PC-9 (cell line): Measurements from ENCODE around the gene ANKRD33B. TPM values are rescaled to one million over a fixed set of nuclear protein-coding genes. Genes with fewer than 3 reads are reported as not detected.

Source experiments
- BruUV-seq: library from RNA; stranded (reverse); fragments of 400-500 nt; replicated peaks from 2 replicates; lab custom pipeline; 2021; lab: Mats Ljungman, UMichigan
- CTCF ChIA-PET: fragments of 300-600 bp; sonication (Branson Sonifier 250); formaldehyde crosslinking; loops from one replicate; lab custom pipeline; 2022; ENCODE audit warnings: antibody characterized with exemption; lab: Charles Lee
- POLR2A ChIA-PET: fragments of 300-600 bp; sonication (Branson Sonifier 250); formaldehyde crosslinking; loops from one replicate; lab custom pipeline; 2022; ENCODE audit warnings: antibody characterized with exemption; ENCODE audit not compliant: unreplicated experiment; lab: Charles Lee
- DNase-seq, 2 experiments: peaks; one replicate each; pipeline versions ENCODE4 v3.0.0 to v3.0.0-alpha.2; 2015 to 2022; ENCODE audit warnings: mixed read lengths in 1 of 2
- H2AFZ ChIP-seq: fragments of 200-600 bp; sonication (generic); 2 replicates; pipeline ENCODE4 v1.8.1; 2017; ENCODE audit warnings: antibody characterized with exemption
- H3F3A ChIP-seq: fragments of 200-600 bp; sonication (generic); 2 replicates; pipeline ENCODE4 v1.8.1; 2017; ENCODE audit warnings: antibody characterized with exemption, mild to moderate bottlenecking, low read depth; ENCODE audit not compliant: insufficient read depth
- H3K27ac ChIP-seq: fragments of 200-600 bp; sonication (generic); 2 replicates; pipeline ENCODE4 v1.6.1; 2016; ENCODE audit warnings: mixed run types
- H3K27me3 ChIP-seq: fragments of 200-600 bp; sonication (generic); 2 replicates; pipeline ENCODE4 v1.6.1; 2016; ENCODE audit warnings: low read depth, mixed run types; ENCODE audit not compliant: insufficient read depth
- H3K36me3 ChIP-seq: fragments of 200-600 bp; sonication (generic); 2 replicates; pipeline ENCODE4 v1.6.1; 2016; ENCODE audit warnings: low read depth, mixed run types
- H3K4me1 ChIP-seq: fragments of 200-600 bp; sonication (generic); replicated peaks from 2 replicates; pipeline ENCODE4 v1.6.1; 2016; ENCODE audit warnings: mixed run types; ENCODE audit not compliant: insufficient read depth
- H3K4me2 ChIP-seq: fragments of 200-600 bp; sonication (generic); 2 replicates; pipeline ENCODE4 v1.6.1; 2017; ENCODE audit warnings: mixed run types
- H3K4me3 ChIP-seq: fragments of 200-600 bp; sonication (generic); 2 replicates; pipeline ENCODE4 v1.6.1; 2016; ENCODE audit warnings: mixed run types
- H3K79me2 ChIP-seq: fragments of 200-600 bp; sonication (generic); 2 replicates; pipeline ENCODE4 v1.6.1; 2017; ENCODE audit warnings: low read depth, mixed run types
- H3K9me2 ChIP-seq: fragments of 200-600 bp; sonication (generic); 2 replicates; pipeline ENCODE4 v1.8.1; 2017; ENCODE audit warnings: mild to moderate bottlenecking; ENCODE audit not compliant: insufficient read depth
- H3K9me3 ChIP-seq: fragments of 200-600 bp; sonication (generic); 2 replicates; pipeline ENCODE4 v1.8.1; 2016; ENCODE audit warnings: low read depth; ENCODE audit not compliant: insufficient read depth
- H4K20me1 ChIP-seq: fragments of 200-600 bp; sonication (generic); 2 replicates; pipeline ENCODE4 v1.8.1; 2017; ENCODE audit not compliant: insufficient read depth
- CTCF ChIP-seq: fragments of 200-600 bp; sonication (generic); conservative IDR thresholded peaks from 2 replicates; pipeline ENCODE4 v1.6.1; 2017; ENCODE audit warnings: mixed run types, antibody characterized with exemption, mild to moderate bottlenecking, moderate library complexity
- EZH2 ChIP-seq: fragments of 200-600 bp; sonication (generic); IDR thresholded peaks from 2 replicates; pipeline ENCODE4 v1.8.0; 2017; ENCODE audit warnings: antibody characterized with exemption, low read depth
- intact Hi-C: fragments of 100-400 bp; cut with micrococcal nuclease; formaldehyde crosslinking; loops from one replicate; pipeline ENCODE4 v1.10.0; 2022; ENCODE audit not compliant: unreplicated experiment
- total RNA-seq: library from RNA; stranded (reverse); gene quantifications from 2 replicates; pipeline ENCODE4 v1.2.3, GENCODE V29; 2021

Gene ANKRD33B
- total RNA-seq, 1 experiment from 2014 or later: 32.1 TPM

GRCh38 chr5:10588109-10588775, 24.4 kb downstream of the ANKRD33B start:
- intact Hi-C loops: no loop called here
- BruUV-seq: no TSS peak

GRCh38 chr5:10588779-10589447, 25.0 kb downstream of the ANKRD33B start:
- CTCF ChIA-PET: no interaction called here
- POLR2A ChIA-PET: no interaction called here
- Histone ChIP-seq H3K4me2 (no peak overlapping the region), H3K4me3 (no peak overlapping the region), H3K4me1 (peaks cover 17% of the 10 kb centered on the region), H2AFZ (no peak overlapping the region), H3F3A (peaks cover 13% of the 10 kb centered on the region; the same call in 1 of the 2 replicates), H3K36me3 (no peaks in the 10 kb centered on the region), H3K9me2 (no peaks in the 10 kb centered on the region), H3K9me3 (no peaks in the 10 kb centered on the region), H3K27me3 (no peaks in the 10 kb centered on the region), H3K27ac (no peak overlapping the region), H3K79me2 (no peaks in the 10 kb centered on the region), H4K20me1 (no peaks in the 10 kb centered on the region)
- no peak for DNase-seq
- no peak for TF ChIP-seq CTCF
- TF ChIP-seq EZH2: no peak
- intact Hi-C loops: no loop called here
- BruUV-seq: no TSS peak

More at GRCh38 chr5:10588109-10588775, 24.4 kb downstream of the ANKRD33B start:
- Histone ChIP-seq H3K4me1 (peaks cover 24% of the 10 kb centered on the region), H2AFZ (no peak overlapping the region), H3K79me2 (0 out of 2 replicates have a peak, but pooled peaks cover under 1% of the 10 kb centered on the region), H3K36me3 (no peaks in the 10 kb centered on the region), H3K27me3 (no peaks in the 10 kb centered on the region), H4K20me1 (no peaks in the 10 kb centered on the region), H3K9me2 (no peaks in the 10 kb centered on the region), H3K9me3 (no peaks in the 10 kb centered on the region), H3F3A (peaks cover 13% of the 10 kb centered on the region; the same call in 1 of the 2 replicates), H3K4me2 (no peak overlapping the region), H3K4me3 (no peak overlapping the region), H3K27ac (no peak overlapping the region)
- no peak for DNase-seq
- TF ChIP-seq EZH2 (no peak), CTCF (no peak)
- CTCF ChIA-PET: no interaction called here
- POLR2A ChIA-PET: no interaction called here

GRCh38 chr5:10590226-10590999, 26.5 kb downstream of the ANKRD33B start:
- H3K27ac ChIP-seq: peak overlapping the region; percentile 17
- DNase-seq: peak; percentile 75 to 79
- CTCF ChIA-PET: no interaction called here

More at GRCh38 chr5:10590226-10590999, 26.5 kb downstream of the ANKRD33B start:
- H3K36me3 ChIP-seq: no peaks in the 10 kb centered on the region
- no TSS peak for BruUV-seq
- no peaks in the 10 kb centered on the region for H3K9me3 ChIP-seq
- peaks cover 10% of the 10 kb centered on the region; the same call in 1 of the 2 replicates for H3K79me2 ChIP-seq
- no peaks in the 10 kb centered on the region for H4K20me1 ChIP-seq
- 0 out of 2 replicates have a peak overlapping the region, but pooled peaks have one; percentile 4 for H3K4me2 ChIP-seq
- no peaks in the 10 kb centered on the region for H3K9me2 ChIP-seq
- no peaks in the 10 kb centered on the region for H3K27me3 ChIP-seq
- H2AFZ ChIP-seq: no peak overlapping the region
- POLR2A ChIA-PET: interaction anchor here (0.5 to 1.1 kb wide), 3 partner anchors 26 to 372 kb away, joined by 3 to 6 read pairs (median 4); partner anchors contain the start of gene ANKRD33B
- peaks cover 20% of the 10 kb centered on the region for H3F3A ChIP-seq
- H3K4me1 ChIP-seq: peaks cover 31% of the 10 kb centered on the region
- intact Hi-C loops: loop anchor here (2.0 kb wide), 1 partner anchor 40 kb away; no protein-coding TSS in a partner anchor
- no peak for TF ChIP-seq CTCF
- no peak for TF ChIP-seq EZH2
- no peak overlapping the region for H3K4me3 ChIP-seq
